NCI-H446 (cell line): Measurements from ENCODE around the gene ATAD2B.
"Not testable (repeated sequence)": the region's sequence is repeated elsewhere in the genome, so short reads cannot be mapped to it uniquely, and the experiment has no call there.

Experiments
- DNase-seq, 2 experiments: peaks; one replicate each; lab custom pipeline; 2025; lab: John Stamatoyannopoulos, UW

Gene ATAD2B

GRCh38 chr2:23745726-23746105, 181.2 kb downstream of the ATAD2B start:
- peak; percentile 36 to 77 for DNase-seq

DNA sequence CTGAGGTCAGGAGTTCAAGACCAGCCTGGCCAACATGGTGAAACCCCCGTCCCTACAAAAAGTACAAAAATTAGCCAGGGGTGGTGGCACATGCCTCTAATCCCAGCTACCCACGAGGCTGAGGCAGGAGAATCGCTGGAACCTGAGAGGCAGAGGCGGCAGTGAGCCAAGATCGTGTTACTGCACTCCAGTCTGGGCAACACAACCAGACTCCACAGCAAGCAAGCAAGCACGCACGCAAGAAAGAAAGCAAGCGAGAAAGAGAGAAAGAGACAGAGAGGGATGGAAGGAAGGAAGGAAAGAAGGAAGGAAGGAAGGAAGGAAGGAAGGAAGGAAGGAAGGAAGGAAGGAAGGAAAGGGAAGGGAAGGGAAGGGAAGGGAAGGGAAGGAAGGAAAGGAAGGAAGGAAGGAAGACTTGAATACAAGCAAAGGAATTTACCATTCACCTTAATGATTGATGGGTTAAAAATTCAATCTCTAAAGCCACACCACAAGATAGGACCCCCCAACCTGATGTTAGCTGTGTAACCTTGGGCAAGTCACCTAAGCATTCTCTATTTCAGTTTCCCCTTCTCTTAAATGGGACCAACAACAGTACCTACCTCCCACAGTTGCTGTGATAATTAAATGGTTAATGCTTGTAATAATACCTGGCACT, 181.7 kb downstream of the ATAD2B start:
- no peak for DNase-seq

- not testable (repeated sequence) for DNase-seq
Observed at GRCh38 chr2:23736783-23737182, 190.1 kb downstream of the ATAD2B start.

DNA sequence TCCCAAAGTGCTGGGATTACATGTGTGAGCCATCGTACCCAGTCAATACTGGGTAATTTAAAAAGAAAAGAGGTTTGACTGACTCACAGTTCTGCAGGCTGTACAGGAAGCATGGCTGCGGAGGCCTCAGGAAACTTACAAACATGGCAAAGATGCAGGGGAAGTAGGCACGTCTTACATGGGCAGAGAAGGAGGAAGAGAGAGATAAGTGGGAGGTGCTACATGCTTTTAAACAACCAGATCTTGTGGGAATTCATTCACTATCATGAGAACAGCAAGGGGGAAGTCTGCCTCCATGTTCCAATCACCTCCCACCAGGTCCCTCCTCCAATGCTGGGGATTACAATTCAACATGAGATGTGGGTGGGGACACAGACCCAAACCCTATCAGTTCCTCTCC, 192.5 kb downstream of the ATAD2B start:
- DNase-seq = no peak

GRCh38 chr2:23723029-23723428, 203.9 kb downstream of the ATAD2B start:
- not testable (repeated sequence) for DNase-seq

- DNase-seq = no peak
Observed at GRCh38 chr2:23722255-23722654, 204.7 kb downstream of the ATAD2B start.

- DNase-seq = no peak
Observed at GRCh38 chr2:23721454-23721826, 205.5 kb downstream of the ATAD2B start.

GRCh38 chr2:23720705-23721453, 206.0 kb downstream of the ATAD2B start:
- DNase-seq = no peak

DNA sequence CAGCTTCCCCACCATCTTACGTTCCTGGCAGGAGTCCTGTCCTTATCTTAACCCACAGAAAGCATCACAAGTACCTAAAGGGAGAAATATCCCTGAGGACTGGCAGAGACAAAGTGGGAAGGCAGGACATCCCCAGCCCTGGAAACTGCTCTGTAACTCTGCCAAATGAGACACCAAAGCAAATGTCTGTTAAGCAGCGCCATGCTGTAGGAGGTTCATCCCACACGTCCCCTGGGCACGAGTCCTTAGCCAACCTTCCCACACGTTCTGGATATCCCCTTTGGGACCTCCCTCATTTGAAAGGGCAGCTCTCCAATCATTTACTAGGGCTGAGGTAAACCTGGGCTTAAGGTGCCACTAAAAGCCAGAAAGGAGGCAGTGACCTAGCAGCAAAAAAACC, 207.2 kb downstream of the ATAD2B start:
- no peak for DNase-seq

DNA sequence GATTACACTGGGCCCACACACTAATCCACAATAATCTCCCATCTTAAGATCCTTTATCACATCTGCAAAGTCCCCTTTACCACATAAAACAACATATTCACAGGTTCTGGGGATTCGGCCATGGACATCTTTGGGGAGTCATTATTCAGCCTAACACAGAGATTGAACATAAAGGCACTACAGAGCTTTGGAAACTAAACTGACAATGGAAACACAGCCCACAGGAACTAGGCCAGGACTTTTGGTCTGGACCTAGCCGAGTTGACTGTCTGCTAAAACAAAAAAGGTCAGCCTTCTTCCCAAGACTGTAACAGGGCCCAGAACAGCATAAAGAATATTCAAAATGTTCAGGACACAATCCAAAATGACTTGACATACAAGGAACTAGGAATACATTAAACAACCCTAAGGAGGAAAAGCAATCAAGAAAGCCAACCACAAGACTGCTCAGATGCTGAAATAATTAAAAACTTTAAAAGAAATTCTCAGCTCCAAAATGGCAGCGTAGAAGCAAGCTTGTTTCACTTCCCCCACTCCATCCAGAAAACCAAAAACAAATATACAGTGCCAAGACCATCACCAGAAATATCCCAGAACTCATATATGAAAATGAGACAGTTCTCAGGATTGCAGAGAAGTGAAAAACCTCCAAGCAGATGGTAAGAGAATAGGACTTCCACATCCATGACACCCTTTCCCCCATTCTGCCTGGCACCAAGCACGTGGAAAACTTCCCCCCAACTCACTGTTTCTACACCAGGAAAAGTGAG, 207.8 kb downstream of the ATAD2B start:
- DNase-seq = no peak

GRCh38 chr2:23713351-23713750, 213.6 kb downstream of the ATAD2B start:
- no peak for DNase-seq

DNA sequence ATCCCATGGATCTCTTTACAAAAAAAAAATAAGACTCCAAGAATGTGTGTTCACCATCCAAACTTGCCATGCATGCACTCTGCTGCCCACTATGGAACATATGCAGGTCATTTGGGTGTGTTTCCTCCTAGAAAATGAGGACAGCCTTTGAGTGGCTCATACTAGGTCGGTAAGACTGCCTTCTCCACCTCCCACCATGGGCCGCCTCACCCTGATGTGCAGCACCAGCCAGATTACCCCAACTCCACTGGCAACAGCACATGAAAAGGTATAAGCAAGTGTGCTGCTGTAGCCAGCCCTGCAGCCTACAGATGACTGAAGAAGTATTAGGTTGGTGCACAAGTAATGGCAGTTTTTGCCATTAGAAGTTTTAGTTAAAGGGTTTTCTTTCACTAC, 214.2 kb downstream of the ATAD2B start:
- no peak for DNase-seq

GRCh38 chr2:23711979-23712755, 214.8 kb downstream of the ATAD2B start:
- DNase-seq = no peak

DNA sequence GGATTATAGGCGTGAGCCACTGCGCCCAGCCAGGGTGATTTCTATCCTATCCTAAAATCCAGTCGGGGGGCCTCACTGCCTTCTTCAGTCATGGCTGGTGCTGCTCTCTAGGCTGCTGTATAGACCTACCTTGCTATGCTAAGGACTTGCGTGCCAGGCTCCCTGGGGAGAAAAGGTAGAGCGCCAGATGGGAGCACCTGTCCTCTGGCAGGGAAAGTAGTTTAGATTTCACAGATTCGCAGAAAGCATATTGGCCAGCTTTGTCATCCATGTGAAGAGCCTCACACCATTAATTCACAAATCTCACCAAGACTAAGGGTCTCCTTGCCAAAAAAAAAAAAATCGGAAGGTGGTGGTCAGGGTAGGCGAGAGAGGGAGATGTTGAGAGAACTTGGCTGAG, 217.6 kb downstream of the ATAD2B start:
- DNase-seq = no peak

- DNase-seq = no peak
Observed at GRCh38 chr2:23708771-23709170, 218.2 kb downstream of the ATAD2B start.

GRCh38 chr2:23707096-23707495, 219.8 kb downstream of the ATAD2B start:
- DNase-seq = no peak

- DNase-seq = no peak
Observed at GRCh38 chr2:23706613-23707078, 220.3 kb downstream of the ATAD2B start.

DNA sequence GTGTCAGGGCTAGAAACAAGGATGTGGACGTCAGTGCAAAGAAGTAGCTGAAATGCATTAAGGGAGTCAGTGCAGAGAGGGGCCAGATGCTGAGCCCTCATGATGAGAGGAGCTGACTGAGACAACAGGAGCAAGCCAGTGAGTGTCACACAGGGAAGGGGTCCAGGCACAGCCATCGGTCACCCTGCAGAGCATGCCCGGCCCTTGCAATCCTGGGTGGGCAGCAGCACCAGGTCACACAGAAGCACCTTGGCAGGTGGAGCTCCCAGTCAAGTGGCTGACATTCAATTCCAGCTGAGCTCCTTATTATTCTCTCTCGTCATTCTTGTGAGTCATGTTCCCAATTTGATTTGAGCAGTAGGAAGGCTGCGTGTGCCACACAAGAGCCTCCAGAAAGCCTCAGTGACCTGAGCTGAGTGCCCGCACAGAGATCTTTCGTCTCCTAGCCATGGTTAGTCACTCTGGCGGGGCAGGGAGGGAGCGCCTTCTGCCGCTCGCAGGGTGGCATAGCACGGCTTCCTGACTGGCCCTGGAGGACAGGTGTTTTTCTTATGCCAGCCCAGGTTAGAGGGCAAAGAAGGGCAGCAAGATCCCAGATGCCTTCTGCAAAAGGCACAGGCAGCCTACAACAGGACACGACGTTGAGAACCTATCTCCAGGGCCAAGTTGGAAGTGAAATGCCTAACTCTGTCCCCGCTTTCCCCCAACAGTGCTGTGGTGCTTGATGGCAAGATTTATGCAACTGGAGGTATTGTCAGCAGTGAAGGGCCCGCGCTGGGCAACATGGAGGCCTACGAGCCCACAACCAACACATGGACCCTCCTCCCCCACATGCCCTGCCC, 220.9 kb downstream of the ATAD2B start:
- DNase-seq = no peak

GRCh38 chr2:23703583-23704385, 223.1 kb downstream of the ATAD2B start:
- DNase-seq = no peak

DNA sequence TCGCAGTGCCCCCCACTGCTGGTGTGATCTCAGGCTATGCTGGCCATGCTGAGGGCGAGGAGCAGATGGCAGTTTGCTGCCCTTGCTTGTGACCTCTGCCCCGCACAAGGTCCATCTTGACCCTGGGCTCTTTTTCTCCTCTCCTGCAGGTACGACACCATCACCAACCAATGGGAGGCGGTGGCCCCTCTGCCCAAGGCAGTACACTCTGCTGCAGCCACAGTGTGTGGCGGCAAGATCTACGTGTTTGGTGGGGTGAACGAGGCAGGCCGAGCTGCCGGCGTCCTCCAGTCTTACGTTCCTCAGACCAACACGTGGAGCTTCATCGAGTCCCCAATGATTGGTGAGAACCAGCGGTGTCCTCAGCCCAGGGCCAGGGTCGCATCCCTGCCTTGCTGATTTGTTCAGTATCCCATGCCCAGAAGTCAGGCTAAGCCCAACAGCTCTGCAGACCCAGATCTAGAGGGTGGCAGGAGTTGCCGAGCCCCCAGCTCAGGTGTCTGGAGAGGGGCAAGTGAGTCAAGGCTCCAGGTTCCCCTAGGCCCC, 223.8 kb downstream of the ATAD2B start:
- DNase-seq = no peak
